GM12801 (cell line): ENCODE measurements around the gene OXCT1.

ENCODE experiments used
- TF ChIP-seq, protein P1 (sequence below): IDR thresholded peaks from one replicate; pipeline ENCODE4 v1.5.1; 2011; ENCODE audit warnings: control low read depth; ENCODE audit not compliant: insufficient read length; ENCODE audit errors: extremely low read depth

OXCT1 gene

DNA sequence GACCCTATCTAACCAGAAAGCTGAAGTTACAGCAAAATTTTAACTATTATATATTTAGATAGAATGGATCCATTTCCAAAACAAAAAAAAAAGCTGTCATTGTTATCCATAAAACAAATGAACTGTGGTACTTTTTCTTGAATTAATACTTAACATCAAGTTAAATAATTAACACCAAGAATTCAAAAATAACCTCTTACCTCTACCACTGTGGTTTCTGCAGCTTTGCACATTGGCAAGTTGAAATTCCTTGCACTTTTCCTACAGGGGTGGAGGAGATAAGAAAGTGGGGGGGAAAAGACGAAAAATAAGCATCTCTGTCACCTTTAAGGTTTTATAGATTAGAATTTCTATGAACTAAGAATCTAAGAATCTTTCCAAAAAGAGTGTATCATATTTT lies 30.0 kb downstream of the OXCT1 start:
- TF ChIP-seq, protein P1, sequence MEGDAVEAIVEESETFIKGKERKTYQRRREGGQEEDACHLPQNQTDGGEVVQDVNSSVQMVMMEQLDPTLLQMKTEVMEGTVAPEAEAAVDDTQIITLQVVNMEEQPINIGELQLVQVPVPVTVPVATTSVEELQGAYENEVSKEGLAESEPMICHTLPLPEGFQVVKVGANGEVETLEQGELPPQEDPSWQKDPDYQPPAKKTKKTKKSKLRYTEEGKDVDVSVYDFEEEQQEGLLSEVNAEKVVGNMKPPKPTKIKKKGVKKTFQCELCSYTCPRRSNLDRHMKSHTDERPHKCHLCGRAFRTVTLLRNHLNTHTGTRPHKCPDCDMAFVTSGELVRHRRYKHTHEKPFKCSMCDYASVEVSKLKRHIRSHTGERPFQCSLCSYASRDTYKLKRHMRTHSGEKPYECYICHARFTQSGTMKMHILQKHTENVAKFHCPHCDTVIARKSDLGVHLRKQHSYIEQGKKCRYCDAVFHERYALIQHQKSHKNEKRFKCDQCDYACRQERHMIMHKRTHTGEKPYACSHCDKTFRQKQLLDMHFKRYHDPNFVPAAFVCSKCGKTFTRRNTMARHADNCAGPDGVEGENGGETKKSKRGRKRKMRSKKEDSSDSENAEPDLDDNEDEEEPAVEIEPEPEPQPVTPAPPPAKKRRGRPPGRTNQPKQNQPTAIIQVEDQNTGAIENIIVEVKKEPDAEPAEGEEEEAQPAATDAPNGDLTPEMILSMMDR, result no peak

DNA sequence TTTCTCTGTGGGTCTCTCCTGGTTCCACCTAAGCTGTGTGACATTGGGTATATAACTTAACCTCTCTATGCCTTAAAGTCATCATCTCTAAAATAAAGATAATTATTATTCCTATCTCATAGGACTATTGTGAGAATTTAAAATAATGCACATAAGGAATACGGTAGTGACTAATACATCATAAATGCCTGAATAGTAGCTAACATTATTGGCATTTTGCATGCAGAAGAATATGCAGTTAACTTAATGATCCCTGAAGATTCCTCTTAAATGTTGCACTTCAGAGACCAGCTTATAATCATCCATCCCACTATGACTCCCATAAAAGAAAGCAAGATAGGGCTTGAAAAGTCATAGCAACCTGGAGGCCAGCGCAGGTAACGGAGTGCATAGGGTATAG lies 32.4 kb downstream of the OXCT1 start:
- TF ChIP-seq, protein P1, result no peak

DNA sequence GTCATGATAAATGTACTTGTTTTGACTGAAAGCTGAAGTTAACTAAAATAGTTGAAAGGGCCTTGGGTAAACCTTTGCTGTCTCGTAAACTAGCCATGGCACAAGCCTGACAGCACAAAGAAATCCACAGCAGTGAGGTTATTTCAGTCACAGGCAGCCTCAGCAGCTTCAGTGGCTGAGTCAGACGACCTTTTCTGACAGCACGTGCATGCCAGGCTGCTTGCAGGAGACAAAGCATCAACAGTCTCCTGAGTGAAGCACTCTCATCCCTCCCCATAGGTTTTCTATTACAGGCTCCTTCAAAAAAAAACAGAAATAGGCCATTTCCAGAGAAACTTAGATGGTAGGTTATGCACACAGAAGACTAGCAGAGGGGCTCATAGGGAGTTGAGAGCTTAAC lies 34.6 kb downstream of the OXCT1 start:
- TF ChIP-seq, protein P1, result no peak

DNA sequence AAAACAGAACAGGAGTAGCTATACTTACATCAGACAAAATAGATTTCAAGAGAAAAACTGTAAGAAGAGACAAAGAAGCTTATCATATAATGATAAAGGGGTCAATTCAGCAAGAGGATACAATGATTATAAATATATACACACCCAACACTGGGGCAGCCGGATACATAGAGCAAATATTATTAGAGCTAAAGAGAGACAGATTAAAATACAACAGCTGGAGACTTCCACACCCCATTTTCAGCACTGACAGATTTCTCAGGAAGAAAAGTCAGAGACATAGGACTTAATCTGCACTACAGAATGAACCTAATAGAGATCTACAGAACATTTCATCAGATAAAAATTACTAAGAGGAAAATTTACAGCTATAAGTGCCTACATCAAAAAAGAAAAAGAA lies 35.7 kb downstream of the OXCT1 start:
- TF ChIP-seq, protein P1, result no peak

DNA sequence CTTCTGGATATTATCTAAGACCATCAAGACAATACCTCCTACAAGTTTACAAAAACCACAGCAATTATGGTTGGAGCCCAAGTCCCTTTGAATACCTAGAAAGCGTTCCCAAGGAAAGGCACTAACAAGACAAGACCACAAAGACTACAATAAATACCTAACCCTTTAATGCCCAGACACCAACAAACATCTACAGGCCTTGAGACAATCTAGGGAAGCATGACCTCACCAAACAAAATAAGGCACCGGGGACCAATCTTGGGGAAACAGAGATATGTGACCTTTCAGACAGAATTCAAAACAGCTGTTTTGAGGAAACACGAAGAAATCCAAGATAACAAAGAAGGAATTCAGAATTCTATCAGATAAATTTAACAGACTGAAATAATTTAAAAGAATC lies 37.8 kb downstream of the OXCT1 start:
- TF ChIP-seq, protein P1, result no peak

DNA sequence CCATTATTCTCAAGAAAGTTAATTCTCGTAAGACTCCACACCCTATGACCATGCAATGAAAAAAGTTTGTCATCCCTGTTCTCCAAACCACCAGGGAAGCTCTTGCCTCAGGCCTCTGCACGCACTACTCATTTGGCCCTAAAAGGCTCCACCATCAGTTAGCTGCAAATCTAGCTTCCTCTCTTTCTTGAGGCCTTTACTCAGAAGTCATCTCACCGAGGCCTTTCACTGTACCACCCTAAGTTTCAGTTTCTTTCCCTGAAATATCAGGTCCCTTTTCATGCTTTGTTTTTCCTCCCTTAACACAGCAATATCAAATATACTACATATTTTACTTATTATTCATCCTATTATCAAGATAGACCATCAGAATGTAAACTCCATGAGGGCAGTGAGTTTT lies 39.1 kb downstream of the OXCT1 start:
- TF ChIP-seq, protein P1, result no peak

DNA sequence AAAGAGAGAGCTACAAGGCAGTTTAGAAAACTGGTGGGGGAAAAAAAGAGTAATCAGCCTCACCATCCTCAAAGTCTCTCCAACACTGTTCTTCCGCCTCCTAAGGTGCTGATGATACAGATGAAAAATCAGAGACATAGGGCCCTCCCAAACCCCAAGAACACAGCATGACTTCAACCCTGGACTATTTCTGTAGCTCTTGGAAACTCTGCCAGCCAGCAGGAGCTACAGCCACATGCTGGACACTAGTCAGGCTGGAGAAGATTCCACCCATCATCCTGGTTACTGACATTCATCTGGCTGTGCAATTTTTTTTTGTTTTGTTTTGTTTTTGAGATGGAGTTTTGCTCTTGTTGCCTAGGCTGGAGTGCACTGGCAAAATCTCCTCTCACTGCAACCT lies 42.4 kb downstream of the OXCT1 start:
- TF ChIP-seq, protein P1, result no peak

DNA sequence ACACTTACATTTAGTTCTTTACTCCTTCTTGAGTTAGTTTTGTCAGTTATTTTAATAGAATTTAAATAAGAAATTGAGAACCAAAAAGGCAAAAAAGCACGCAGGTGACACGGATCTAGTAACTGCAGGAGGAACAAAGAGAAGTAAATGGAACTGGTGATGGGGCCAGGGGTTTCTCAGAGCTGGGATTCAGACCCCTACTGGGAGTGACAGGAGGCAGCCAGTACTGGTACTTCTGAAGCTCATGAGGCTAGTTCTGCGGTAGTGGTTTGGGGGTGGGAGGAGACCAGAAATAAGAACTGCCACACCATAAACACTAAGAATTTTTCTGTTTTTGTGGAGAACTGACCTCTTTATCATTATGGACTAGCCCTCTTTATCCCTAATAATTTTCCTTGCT lies 48.2 kb downstream of the OXCT1 start:
- TF ChIP-seq, protein P1, result no peak
